Endothelial cell of umbilical vein (primary cell): ENCODE measurements around the gene ASL. TPM values are rescaled to one million over a fixed set of nuclear protein-coding genes. Genes with fewer than 3 reads are reported as not detected.
"Not testable (repeated sequence)": the region's sequence is repeated elsewhere in the genome, so short reads cannot be mapped to it uniquely, and the experiment has no call there.

ENCODE experiments used
- BruUV-seq: library from RNA; stranded (reverse); fragments of 400-500 nt; replicated peaks from 2 replicates; lab custom pipeline; 2021; lab: Mats Ljungman, UMichigan
- CTCF ChIA-PET: fragments of 300-600, 350-600 bp; sonication (Branson Sonifier 250); formaldehyde crosslinking; loops from one replicate; lab custom pipeline; 2021; ENCODE audit warnings: antibody characterized with exemption, inconsistent platforms; lab: Charles Lee
- POLR2A ChIA-PET: fragments of 300-600, 350-600 bp; sonication (Branson Sonifier 250); formaldehyde crosslinking; loops from one replicate; lab custom pipeline; 2021; ENCODE audit warnings: antibody characterized with exemption, inconsistent platforms; lab: Charles Lee
- DNase-seq: peaks from one replicate; pipeline ENCODE4 v3.0.0-alpha.2; 2011; ENCODE audit warnings: low read depth, low spot score
- FAIRE-seq: peaks from 2 replicates; lab custom pipeline; 2011; peaks lifted over from hg19 to GRCh38; lab: Jason Lieb, UNC
- H2AFZ ChIP-seq: 2 replicates; pipeline ENCODE4 v1.6.0; 2012; ENCODE audit warnings: low read depth, low read length, control low read depth, inconsistent platforms
- H3K27ac ChIP-seq: 2 replicates; pipeline ENCODE4 v1.5.1; 2011; ENCODE audit warnings: low read depth, mild to moderate bottlenecking, control low read depth, low read length, moderate library complexity; ENCODE audit not compliant: insufficient read depth
- H3K27me3 ChIP-seq, 2 experiments: 2 replicates each; pipeline versions ENCODE4 v1.6.0 to v1.6.1; 2011; ENCODE audit warnings: low read length in 2 of 2, mixed read lengths in 1 of 2; ENCODE audit not compliant: control insufficient read depth in 2 of 2, insufficient read depth in 2 of 2
- H3K36me3 ChIP-seq, 2 experiments: 2 replicates in 1 of 2; 3 replicates in 1 of 2; pipeline ENCODE4 v1.5.1; 2011; ENCODE audit warnings: low read length in 2 of 2, mild to moderate bottlenecking in 1 of 2, moderate library complexity in 1 of 2; ENCODE audit not compliant: control insufficient read depth in 2 of 2, insufficient read depth in 2 of 2; ENCODE audit errors: extremely low read depth in 1 of 2
- H3K4me1 ChIP-seq: 3 replicates; pipeline ENCODE4 v1.5.1; 2011; ENCODE audit warnings: mild to moderate bottlenecking, low read length; ENCODE audit not compliant: control insufficient read depth, insufficient read depth; ENCODE audit errors: extremely low read depth
- H3K4me2 ChIP-seq: 2 replicates; pipeline ENCODE4 v1.6.1; 2011; ENCODE audit warnings: low read length, control low read depth, mixed read lengths; ENCODE audit not compliant: insufficient read depth
- H3K4me3 ChIP-seq, 3 experiments: fragments of 200-600 bp in 1 of 3; sonication (generic), shearing (Covaris generic) in 1 of 3; replicated peaks in 1 of 3; 2 replicates each; pipeline ENCODE4 v1.5.1; 2011 to 2016; ENCODE audit warnings: control low read depth in 3 of 3, low read length in 3 of 3, mild to moderate bottlenecking in 2 of 3, inconsistent platforms in 1 of 3, low read depth in 1 of 3, moderate library complexity in 1 of 3; ENCODE audit not compliant: insufficient read depth in 1 of 3
- H3K79me2 ChIP-seq: 2 replicates; pipeline ENCODE4 v1.6.0; 2012; ENCODE audit warnings: low read length, inconsistent platforms; ENCODE audit not compliant: control insufficient read depth, insufficient read depth
- H3K9ac ChIP-seq: replicated peaks from 2 replicates; pipeline ENCODE3; 2011; ENCODE audit warnings: low read length, control low read depth; ENCODE audit not compliant: insufficient read depth; ENCODE audit errors: extremely low read depth
- H3K9me1 ChIP-seq: replicated peaks from 3 replicates; pipeline ENCODE4 v1.6.0; 2011; ENCODE audit warnings: mild to moderate bottlenecking, low read length; ENCODE audit not compliant: control insufficient read depth, insufficient read depth; ENCODE audit errors: extremely low read depth
- H3K9me3 ChIP-seq: replicated peaks from 2 replicates; pipeline ENCODE4 v1.5.1; 2012; ENCODE audit warnings: low read length, inconsistent platforms; ENCODE audit not compliant: control insufficient read depth, insufficient read depth
- H4K20me1 ChIP-seq: replicated peaks from 2 replicates; pipeline ENCODE3; 2011; ENCODE audit warnings: mild to moderate bottlenecking, low read length; ENCODE audit not compliant: control insufficient read depth, insufficient read depth; ENCODE audit errors: extremely low read depth
- EZH2 ChIP-seq: IDR thresholded peaks from 2 replicates; pipeline ENCODE4 v1.6.1; 2012; ENCODE audit warnings: borderline replicate concordance, low read depth, mild to moderate bottlenecking, moderate library complexity, low read length, inconsistent platforms; ENCODE audit not compliant: severe bottlenecking
- FOS ChIP-seq: IDR thresholded peaks from 2 replicates; pipeline ENCODE4 v1.6.1; 2011; ENCODE audit warnings: mild to moderate bottlenecking, low read length, moderate library complexity, borderline replicate concordance; ENCODE audit not compliant: insufficient read depth
- GATA2 ChIP-seq: IDR thresholded peaks from 2 replicates; pipeline ENCODE4 v1.7.0; 2011; ENCODE audit warnings: low read depth, mild to moderate bottlenecking, moderate library complexity, mixed read lengths, low read length; ENCODE audit not compliant: insufficient read length, insufficient read depth
- JUN ChIP-seq: IDR thresholded peaks from 2 replicates; pipeline ENCODE4 v1.6.1; 2011; ENCODE audit warnings: borderline replicate concordance, low read depth; ENCODE audit not compliant: insufficient read length, insufficient read depth
- MAX ChIP-seq: IDR thresholded peaks from 2 replicates; pipeline ENCODE4 v1.6.1; 2011; ENCODE audit not compliant: insufficient read depth, insufficient read length
- POLR2A ChIP-seq: IDR thresholded peaks from 2 replicates; pipeline ENCODE4 v1.6.1; 2012; ENCODE audit warnings: low read depth, mild to moderate bottlenecking, control low read depth, low read length
- dilution Hi-C: fragments of 300-500 bp; cut with MboI; formaldehyde crosslinking; loops from one replicate; pipeline ENCODE4 v1.15.0; 2019; ENCODE audit warnings: low sequenced_read_pairs; ENCODE audit not compliant: extremely low pct_ligation_motif_present
- intact Hi-C: fragments of 100-400 bp; cut with micrococcal nuclease; formaldehyde crosslinking; loops from one replicate; pipeline ENCODE4 v1.10.0; 2022
- polyA plus RNA-seq, 4 experiments: library from polyadenylated mRNA; depleted of rRNA in 3 of 4; stranded (reverse) in 3 of 4; unstranded in 1 of 4; fragments of >200 nt; gene quantifications; 2 replicates each; pipeline versions ENCODE4 v1.2.1 to v1.2.3, GENCODE V29; 2011 to 2012; ENCODE audit warnings: missing spikeins in 1 of 4
- total RNA-seq: library from RNA; stranded (reverse); gene quantifications from 2 replicates; pipeline ENCODE4 v1.2.3, GENCODE V29; 2021

Gene ASL
- total and polyA plus RNA-seq, 2 donors (not counting 3 experiments of a cell fraction or from before 2014, with no cell fraction given) = 50.5 to 57.8 TPM

GRCh38 chr7:66123175-66123528 is 47.5 kb downstream of the ASL start:
- intact Hi-C loops (no loop called here), dilution Hi-C loops (no loop called here)
- Histone ChIP-seq H3K4me1 (no peaks in the 10 kb centered on the region), H3K27ac (no peak overlapping the region), H3K9me3 (no peaks in the 10 kb centered on the region), H2AFZ (no peak overlapping the region), H3K36me3 (peaks cover 0 to 3% of the 10 kb centered on the region in 2 experiments), H3K9ac (no peak overlapping the region), H3K4me2 (no peak overlapping the region), H3K79me2 (peaks cover 82% of the 10 kb centered on the region), H3K27me3 (no peaks in the 10 kb centered on the region), H3K9me1 (peaks cover 3% of the 10 kb centered on the region), H3K4me3 (no peak overlapping the region), H4K20me1 (no peaks in the 10 kb centered on the region)
- POLR2A ChIA-PET = no interaction called here
- CTCF ChIA-PET = no interaction called here
- TF ChIP-seq FOS (no peak), GATA2 (no peak), MAX (no peak), JUN (no peak), EZH2 (no peak), POLR2A (no peak)
- DNase-seq = no peak
- BruUV-seq = no TSS peak
- no peak for FAIRE-seq

GRCh38 chr7:66124569-66124861 is 48.9 kb downstream of the ASL start:
- H3K9me3 ChIP-seq, H3K27me3 ChIP-seq, DNase-seq, H2AFZ ChIP-seq, H3K9ac ChIP-seq, H3K36me3 ChIP-seq, H4K20me1 ChIP-seq, H3K27ac ChIP-seq, H3K4me2 ChIP-seq, BruUV-seq, H3K9me1 ChIP-seq, H3K4me1 ChIP-seq, dilution Hi-C loops, FAIRE-seq, intact Hi-C loops, H3K4me3 ChIP-seq: not testable (repeated sequence)
- H3K79me2 ChIP-seq = peaks cover 77% of the 10 kb centered on the region
- CTCF ChIA-PET = interaction anchor here (0.6 kb wide), 1 partner anchor 702 kb away, joined by 5 read pairs; no protein-coding TSS in a partner anchor
- POLR2A ChIA-PET = interaction anchor here (1.2 kb wide), 1 partner anchor 10 kb away, joined by 4 read pairs; the partner anchor contains the start of gene CRCP
